ENCODE data around the gene PLCL1.

PLCL1 gene

GRCh38 chr2:198056836-198057235, 252.4 kb downstream of the PLCL1 start:
- Histone ChIP-seq H3K27me3 (ENCODE audit: control insufficient read depth in 1 of 2, insufficient read depth in 2 of 2, low read length in 2 of 2) (no peaks in the 10 kb centered on the region), H3K4me1 (ENCODE audit: control insufficient read depth in 1 of 2, insufficient read depth in 2 of 2, low read length in 2 of 2) (no peaks in the 10 kb centered on the region), H3K4me3 (ENCODE audit: low read depth in 1 of 2, low read length in 2 of 2) (no peak overlapping the region), H3K9ac (ENCODE audit: low read depth in 1 of 2, low read length in 2 of 2) (no peak overlapping the region), H3K36me3 (ENCODE audit: control insufficient read depth in 1 of 2, insufficient read depth in 2 of 2, low read length in 2 of 2) (no peaks in the 10 kb centered on the region), H3K9me3 (ENCODE audit: control insufficient read depth in 1 of 2, low read length in 2 of 2) (no peaks in the 10 kb centered on the region), H3K27ac (ENCODE audit: low read depth, low read length) (no peak overlapping the region)

- H3K9ac ChIP-seq (ENCODE audit: low read depth in 1 of 2, low read length in 2 of 2), result no peak overlapping the region
- no peaks in the 10 kb centered on the region for H3K27me3 ChIP-seq (ENCODE audit: control insufficient read depth in 1 of 2, insufficient read depth in 2 of 2, low read length in 2 of 2)
- H3K4me3 ChIP-seq (ENCODE audit: low read depth in 1 of 2, low read length in 2 of 2), result no peak overlapping the region
- no peaks in the 10 kb centered on the region for H3K9me3 ChIP-seq (ENCODE audit: control insufficient read depth in 1 of 2, low read length in 2 of 2)
- no peaks in the 10 kb centered on the region for H3K4me1 ChIP-seq (ENCODE audit: control insufficient read depth in 1 of 2, insufficient read depth in 2 of 2, low read length in 2 of 2)
- H3K27ac ChIP-seq (ENCODE audit: low read depth, low read length), result no peak overlapping the region
- no peaks in the 10 kb centered on the region for H3K36me3 ChIP-seq (ENCODE audit: control insufficient read depth in 1 of 2, insufficient read depth in 2 of 2, low read length in 2 of 2)
These were observed 255.4 kb downstream of the PLCL1 start for GRCh38 chr2:198059800-198060199.

GRCh38 chr2:198060277-198060676, 255.9 kb downstream of the PLCL1 start:
- Histone ChIP-seq H3K9me3 (ENCODE audit: control insufficient read depth in 1 of 2, low read length in 2 of 2) (no peaks in the 10 kb centered on the region), H3K27me3 (ENCODE audit: control insufficient read depth in 1 of 2, insufficient read depth in 2 of 2, low read length in 2 of 2) (no peaks in the 10 kb centered on the region), H3K27ac (ENCODE audit: low read depth, low read length) (no peak overlapping the region), H3K9ac (ENCODE audit: low read depth in 1 of 2, low read length in 2 of 2) (no peak overlapping the region), H3K4me1 (ENCODE audit: control insufficient read depth in 1 of 2, insufficient read depth in 2 of 2, low read length in 2 of 2) (no peaks in the 10 kb centered on the region), H3K4me3 (ENCODE audit: low read depth in 1 of 2, low read length in 2 of 2) (no peak overlapping the region), H3K36me3 (ENCODE audit: control insufficient read depth in 1 of 2, insufficient read depth in 2 of 2, low read length in 2 of 2) (no peaks in the 10 kb centered on the region)

GRCh38 chr2:198062826-198063225, 258.4 kb downstream of the PLCL1 start:
- H3K9ac ChIP-seq (ENCODE audit: low read depth in 1 of 2, low read length in 2 of 2), result no peak overlapping the region
- no peak overlapping the region for H3K27ac ChIP-seq (ENCODE audit: low read depth, low read length)
- no peaks in the 10 kb centered on the region for H3K27me3 ChIP-seq (ENCODE audit: control insufficient read depth in 1 of 2, insufficient read depth in 2 of 2, low read length in 2 of 2)
- H3K36me3 ChIP-seq (ENCODE audit: control insufficient read depth in 1 of 2, insufficient read depth in 2 of 2, low read length in 2 of 2), result no peaks in the 10 kb centered on the region
- H3K4me3 ChIP-seq (ENCODE audit: low read depth in 1 of 2, low read length in 2 of 2), result no peak overlapping the region
- H3K4me1 ChIP-seq (ENCODE audit: control insufficient read depth in 1 of 2, insufficient read depth in 2 of 2, low read length in 2 of 2), result no peaks in the 10 kb centered on the region
- H3K9me3 ChIP-seq (ENCODE audit: control insufficient read depth in 1 of 2, low read length in 2 of 2), result no peaks in the 10 kb centered on the region

GRCh38 chr2:198063242-198063641, 258.8 kb downstream of the PLCL1 start:
- H3K36me3 ChIP-seq (ENCODE audit: control insufficient read depth in 1 of 2, insufficient read depth in 2 of 2, low read length in 2 of 2), result no peaks in the 10 kb centered on the region
- no peak overlapping the region for H3K27ac ChIP-seq (ENCODE audit: low read depth, low read length)
- H3K9ac ChIP-seq (ENCODE audit: low read depth in 1 of 2, low read length in 2 of 2), result no peak overlapping the region
- H3K4me3 ChIP-seq (ENCODE audit: low read depth in 1 of 2, low read length in 2 of 2), result no peak overlapping the region
- no peaks in the 10 kb centered on the region for H3K27me3 ChIP-seq (ENCODE audit: control insufficient read depth in 1 of 2, insufficient read depth in 2 of 2, low read length in 2 of 2)
- no peaks in the 10 kb centered on the region for H3K4me1 ChIP-seq (ENCODE audit: control insufficient read depth in 1 of 2, insufficient read depth in 2 of 2, low read length in 2 of 2)
- no peaks in the 10 kb centered on the region for H3K9me3 ChIP-seq (ENCODE audit: control insufficient read depth in 1 of 2, low read length in 2 of 2)

GRCh38 chr2:198065322-198065721, 260.9 kb downstream of the PLCL1 start:
- Histone ChIP-seq H3K9ac (ENCODE audit: low read depth in 1 of 2, low read length in 2 of 2) (no peak overlapping the region), H3K4me1 (ENCODE audit: control insufficient read depth in 1 of 2, insufficient read depth in 2 of 2, low read length in 2 of 2) (no peaks in the 10 kb centered on the region), H3K36me3 (ENCODE audit: control insufficient read depth in 1 of 2, insufficient read depth in 2 of 2, low read length in 2 of 2) (no peaks in the 10 kb centered on the region), H3K9me3 (ENCODE audit: control insufficient read depth in 1 of 2, low read length in 2 of 2) (no peaks in the 10 kb centered on the region), H3K4me3 (ENCODE audit: low read depth in 1 of 2, low read length in 2 of 2) (no peak overlapping the region), H3K27me3 (ENCODE audit: control insufficient read depth in 1 of 2, insufficient read depth in 2 of 2, low read length in 2 of 2) (no peaks in the 10 kb centered on the region), H3K27ac (ENCODE audit: low read depth, low read length) (no peak overlapping the region)

- Histone ChIP-seq H3K9me3 (ENCODE audit: control insufficient read depth in 1 of 2, low read length in 2 of 2) (no peaks in the 10 kb centered on the region), H3K4me3 (ENCODE audit: low read depth in 1 of 2, low read length in 2 of 2) (no peak overlapping the region), H3K9ac (ENCODE audit: low read depth in 1 of 2, low read length in 2 of 2) (no peak overlapping the region), H3K4me1 (ENCODE audit: control insufficient read depth in 1 of 2, insufficient read depth in 2 of 2, low read length in 2 of 2) (no peaks in the 10 kb centered on the region), H3K27ac (ENCODE audit: low read depth, low read length) (no peak overlapping the region), H3K27me3 (ENCODE audit: control insufficient read depth in 1 of 2, insufficient read depth in 2 of 2, low read length in 2 of 2) (no peaks in the 10 kb centered on the region), H3K36me3 (ENCODE audit: control insufficient read depth in 1 of 2, insufficient read depth in 2 of 2, low read length in 2 of 2) (no peaks in the 10 kb centered on the region)
These were observed 262.2 kb downstream of the PLCL1 start for GRCh38 chr2:198066597-198066996.

- Histone ChIP-seq H3K4me1 (ENCODE audit: control insufficient read depth in 1 of 2, insufficient read depth in 2 of 2, low read length in 2 of 2) (no peaks in the 10 kb centered on the region), H3K27me3 (ENCODE audit: control insufficient read depth in 1 of 2, insufficient read depth in 2 of 2, low read length in 2 of 2) (no peaks in the 10 kb centered on the region), H3K9me3 (ENCODE audit: control insufficient read depth in 1 of 2, low read length in 2 of 2) (no peaks in the 10 kb centered on the region), H3K27ac (ENCODE audit: low read depth, low read length) (no peak overlapping the region), H3K36me3 (ENCODE audit: control insufficient read depth in 1 of 2, insufficient read depth in 2 of 2, low read length in 2 of 2) (no peaks in the 10 kb centered on the region), H3K9ac (ENCODE audit: low read depth in 1 of 2, low read length in 2 of 2) (no peak overlapping the region), H3K4me3 (ENCODE audit: low read depth in 1 of 2, low read length in 2 of 2) (no peak overlapping the region)
These were observed 268.3 kb downstream of the PLCL1 start for GRCh38 chr2:198072655-198073054.

- Histone ChIP-seq H3K9me3 (ENCODE audit: control insufficient read depth in 1 of 2, low read length in 2 of 2) (no peaks in the 10 kb centered on the region), H3K4me3 (ENCODE audit: low read depth in 1 of 2, low read length in 2 of 2) (no peak overlapping the region), H3K36me3 (ENCODE audit: control insufficient read depth in 1 of 2, insufficient read depth in 2 of 2, low read length in 2 of 2) (no peaks in the 10 kb centered on the region), H3K9ac (ENCODE audit: low read depth in 1 of 2, low read length in 2 of 2) (no peak overlapping the region), H3K27me3 (ENCODE audit: control insufficient read depth in 1 of 2, insufficient read depth in 2 of 2, low read length in 2 of 2) (no peaks in the 10 kb centered on the region), H3K27ac (ENCODE audit: low read depth, low read length) (no peak overlapping the region), H3K4me1 (ENCODE audit: control insufficient read depth in 1 of 2, insufficient read depth in 2 of 2, low read length in 2 of 2) (no peaks in the 10 kb centered on the region)
These were observed 268.9 kb downstream of the PLCL1 start for GRCh38 chr2:198073253-198073652.

- no peak overlapping the region for H3K4me3 ChIP-seq (ENCODE audit: low read depth in 1 of 2, low read length in 2 of 2)
- H3K4me1 ChIP-seq (ENCODE audit: control insufficient read depth in 1 of 2, insufficient read depth in 2 of 2, low read length in 2 of 2), result no peaks in the 10 kb centered on the region
- H3K9me3 ChIP-seq (ENCODE audit: control insufficient read depth in 1 of 2, low read length in 2 of 2), result no peaks in the 10 kb centered on the region
- no peak overlapping the region for H3K9ac ChIP-seq (ENCODE audit: low read depth in 1 of 2, low read length in 2 of 2)
- H3K27ac ChIP-seq (ENCODE audit: low read depth, low read length), result no peak overlapping the region
- no peaks in the 10 kb centered on the region for H3K36me3 ChIP-seq (ENCODE audit: control insufficient read depth in 1 of 2, insufficient read depth in 2 of 2, low read length in 2 of 2)
- H3K27me3 ChIP-seq (ENCODE audit: control insufficient read depth in 1 of 2, insufficient read depth in 2 of 2, low read length in 2 of 2), result no peaks in the 10 kb centered on the region
These were observed 273.1 kb downstream of the PLCL1 start for GRCh38 chr2:198077477-198077876.
